ENCODE measurements around the gene ADSS1. TPM values are rescaled to one million over a fixed set of nuclear protein-coding genes. Genes with fewer than 3 reads are reported as not detected.

The ADSS1 gene
- polyA plus RNA-seq, 1 donor (not counting 4 experiments of a cell fraction or from before 2014, with no cell fraction given), result 1.7 TPM

DNA sequence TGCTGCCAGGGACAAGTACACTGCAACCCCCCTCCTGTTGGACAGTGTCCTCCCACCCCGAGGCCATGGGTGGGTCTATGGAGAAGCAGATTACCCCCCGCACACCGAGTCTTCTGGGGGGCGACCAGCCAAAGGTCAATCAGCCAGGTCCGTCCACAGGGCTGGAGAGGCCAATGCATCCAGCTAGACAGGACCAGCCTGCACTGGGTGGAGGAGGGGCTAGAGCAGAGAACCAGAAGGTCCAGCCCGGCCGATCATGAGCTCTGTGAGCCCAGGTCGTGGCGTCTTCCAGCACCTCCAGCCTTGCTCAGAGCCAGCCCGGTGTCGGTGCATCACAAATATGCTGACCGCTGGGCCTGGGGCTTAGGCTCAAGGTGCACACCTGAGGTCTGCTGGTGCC is 8.2 kb upstream of the ADSS1 start:
- no peak overlapping the region for H3K9ac ChIP-seq (ENCODE audit: control insufficient read depth, extremely low read depth, insufficient read depth, low read length)
- H4K20me1 ChIP-seq (ENCODE audit: control insufficient read depth, extremely low read depth, insufficient read depth, low read length), result peaks cover 5% of the 10 kb centered on the region
- DNase-seq (ENCODE audit: low read depth, low spot score) (no peak), FAIRE-seq (no peak)
- H3K4me2 ChIP-seq (ENCODE audit: control insufficient read depth, extremely low read depth, insufficient read depth, low read depth, low read length), result no peak overlapping the region
- no peaks in the 10 kb centered on the region for H3K79me2 ChIP-seq (ENCODE audit: control insufficient read depth, insufficient read depth, low read length)
- no peak for TF ChIP-seq EZH2 (IDR thresholded peaks at IDR 0.05; ENCODE audit: low read length)
- TF ChIP-seq, protein P1, sequence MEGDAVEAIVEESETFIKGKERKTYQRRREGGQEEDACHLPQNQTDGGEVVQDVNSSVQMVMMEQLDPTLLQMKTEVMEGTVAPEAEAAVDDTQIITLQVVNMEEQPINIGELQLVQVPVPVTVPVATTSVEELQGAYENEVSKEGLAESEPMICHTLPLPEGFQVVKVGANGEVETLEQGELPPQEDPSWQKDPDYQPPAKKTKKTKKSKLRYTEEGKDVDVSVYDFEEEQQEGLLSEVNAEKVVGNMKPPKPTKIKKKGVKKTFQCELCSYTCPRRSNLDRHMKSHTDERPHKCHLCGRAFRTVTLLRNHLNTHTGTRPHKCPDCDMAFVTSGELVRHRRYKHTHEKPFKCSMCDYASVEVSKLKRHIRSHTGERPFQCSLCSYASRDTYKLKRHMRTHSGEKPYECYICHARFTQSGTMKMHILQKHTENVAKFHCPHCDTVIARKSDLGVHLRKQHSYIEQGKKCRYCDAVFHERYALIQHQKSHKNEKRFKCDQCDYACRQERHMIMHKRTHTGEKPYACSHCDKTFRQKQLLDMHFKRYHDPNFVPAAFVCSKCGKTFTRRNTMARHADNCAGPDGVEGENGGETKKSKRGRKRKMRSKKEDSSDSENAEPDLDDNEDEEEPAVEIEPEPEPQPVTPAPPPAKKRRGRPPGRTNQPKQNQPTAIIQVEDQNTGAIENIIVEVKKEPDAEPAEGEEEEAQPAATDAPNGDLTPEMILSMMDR (optimal IDR thresholded peaks at IDR 0.05 in 1 of 3, IDR thresholded peaks at IDR 0.05 in 1 of 3, conservative IDR thresholded peaks at IDR 0.05 in 1 of 3; ENCODE audit: extremely low read depth in 1 of 3, insufficient read depth in 2 of 3, low read length in 3 of 3), result no peak
- no peak overlapping the region for H2AFZ ChIP-seq (ENCODE audit: control insufficient read depth, low read length)
- H3K27me3 ChIP-seq (ENCODE audit: control insufficient read depth, extremely low read depth, insufficient read depth, low read length), result no peaks in the 10 kb centered on the region
- H3K27ac ChIP-seq (ENCODE audit: control insufficient read depth, insufficient read depth, low read length), result no peak overlapping the region
- dilution Hi-C loops (cut with MboI; ENCODE audit: extremely low pct_ligation_motif_present, low sequenced_read_pairs), result no loop called here
- H3K9me3 ChIP-seq (ENCODE audit: control insufficient read depth, low read depth, low read length), result no peaks in the 10 kb centered on the region
- H3K9me1 ChIP-seq (ENCODE audit: control insufficient read depth, extremely low read depth, insufficient read depth, low read length), result no peaks in the 10 kb centered on the region
- H3K4me3 ChIP-seq (ENCODE audit: control insufficient read depth in 2 of 3, extremely low read depth in 1 of 3, insufficient read depth in 2 of 3, low read depth in 1 of 3, low read length in 3 of 3), result no peak overlapping the region
- peaks cover 19 to 32% of the 10 kb centered on the region in 2 experiments for H3K36me3 ChIP-seq (ENCODE audit: control insufficient read depth in 2 of 2, extremely low read depth in 1 of 2, insufficient read depth in 2 of 2, low read length in 2 of 2)
- H3K4me1 ChIP-seq (ENCODE audit: control insufficient read depth, extremely low read depth, insufficient read depth, low read length), result no peaks in the 10 kb centered on the region

DNA sequence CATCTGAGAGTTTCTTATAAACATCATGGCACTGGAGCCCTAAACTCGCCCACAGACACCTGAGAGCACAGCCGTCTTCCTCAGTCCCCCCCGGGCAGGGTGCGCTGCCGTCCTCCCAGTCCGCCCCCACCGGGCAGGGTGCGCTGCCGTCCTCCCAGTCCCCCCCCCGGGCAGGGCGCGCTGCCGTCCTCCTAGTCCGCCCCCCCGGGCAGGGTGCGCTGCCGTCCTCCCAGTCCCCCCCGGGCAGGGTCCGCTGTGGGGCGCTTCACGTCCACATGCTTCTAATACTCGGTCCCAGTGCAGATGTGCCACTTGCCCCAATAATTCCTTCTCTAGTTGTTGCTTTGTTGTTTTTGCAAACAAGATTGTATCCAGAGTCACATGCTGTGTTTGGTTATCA is 6.9 kb upstream of the ADSS1 start:
- Histone ChIP-seq H2AFZ (ENCODE audit: control insufficient read depth, low read length) (no peak overlapping the region), H3K36me3 (ENCODE audit: control insufficient read depth in 2 of 2, extremely low read depth in 1 of 2, insufficient read depth in 2 of 2, low read length in 2 of 2) (peaks cover 12 to 25% of the 10 kb centered on the region in 2 experiments), H3K27ac (ENCODE audit: control insufficient read depth, insufficient read depth, low read length) (no peak overlapping the region), H3K9me3 (ENCODE audit: control insufficient read depth, low read depth, low read length) (no peaks in the 10 kb centered on the region), H3K79me2 (ENCODE audit: control insufficient read depth, insufficient read depth, low read length) (no peaks in the 10 kb centered on the region), H4K20me1 (ENCODE audit: control insufficient read depth, extremely low read depth, insufficient read depth, low read length) (peaks cover 5% of the 10 kb centered on the region), H3K9ac (ENCODE audit: control insufficient read depth, extremely low read depth, insufficient read depth, low read length) (no peak overlapping the region), H3K9me1 (ENCODE audit: control insufficient read depth, extremely low read depth, insufficient read depth, low read length) (no peaks in the 10 kb centered on the region), H3K27me3 (ENCODE audit: control insufficient read depth, extremely low read depth, insufficient read depth, low read length) (no peaks in the 10 kb centered on the region), H3K4me2 (ENCODE audit: control insufficient read depth, extremely low read depth, insufficient read depth, low read depth, low read length) (no peak overlapping the region), H3K4me3 (ENCODE audit: control insufficient read depth in 2 of 3, extremely low read depth in 1 of 3, insufficient read depth in 2 of 3, low read depth in 1 of 3, low read length in 3 of 3) (no peak overlapping the region), H3K4me1 (ENCODE audit: control insufficient read depth, extremely low read depth, insufficient read depth, low read length) (no peaks in the 10 kb centered on the region)
- FAIRE-seq (no peak), DNase-seq (ENCODE audit: low read depth, low spot score) (no peak)
- no peak for TF ChIP-seq EZH2 (IDR thresholded peaks at IDR 0.05; ENCODE audit: low read length)
- TF ChIP-seq, protein P1 (optimal IDR thresholded peaks at IDR 0.05 in 1 of 3, IDR thresholded peaks at IDR 0.05 in 1 of 3, conservative IDR thresholded peaks at IDR 0.05 in 1 of 3; ENCODE audit: extremely low read depth in 1 of 3, insufficient read depth in 2 of 3, low read length in 3 of 3), result no peak
- dilution Hi-C loops (cut with MboI; ENCODE audit: extremely low pct_ligation_motif_present, low sequenced_read_pairs), result no loop called here

Data from keratinocyte (primary cell).